ENCODE results near the gene RFX3. TPM values are rescaled to one million over a fixed set of nuclear protein-coding genes. Genes with fewer than 3 reads are reported as not detected.

The RFX3 gene
- total RNA-seq, 1 donor from 2014 or later: 61.6 TPM

DNA sequence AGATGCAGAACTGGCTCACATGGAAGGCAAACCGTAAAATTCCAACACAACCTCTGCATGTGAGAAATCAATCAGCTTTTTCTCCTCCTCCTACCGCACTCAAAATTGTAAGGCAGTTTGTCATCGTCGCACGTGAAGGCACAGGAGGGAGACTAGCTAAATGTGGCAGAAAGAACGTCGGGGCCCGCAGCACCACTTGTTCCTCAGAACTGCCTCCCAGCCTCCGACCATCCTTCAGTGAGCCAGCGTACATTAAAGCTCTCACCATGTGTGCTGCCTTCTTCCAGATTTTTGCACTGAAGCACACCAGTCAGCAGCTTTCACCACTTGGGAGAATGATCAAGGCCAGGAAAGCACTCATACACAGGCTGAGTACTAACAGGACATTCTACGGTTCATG is 105.9 kb downstream of the RFX3 start:
- TF ChIP-seq, protein P1, sequence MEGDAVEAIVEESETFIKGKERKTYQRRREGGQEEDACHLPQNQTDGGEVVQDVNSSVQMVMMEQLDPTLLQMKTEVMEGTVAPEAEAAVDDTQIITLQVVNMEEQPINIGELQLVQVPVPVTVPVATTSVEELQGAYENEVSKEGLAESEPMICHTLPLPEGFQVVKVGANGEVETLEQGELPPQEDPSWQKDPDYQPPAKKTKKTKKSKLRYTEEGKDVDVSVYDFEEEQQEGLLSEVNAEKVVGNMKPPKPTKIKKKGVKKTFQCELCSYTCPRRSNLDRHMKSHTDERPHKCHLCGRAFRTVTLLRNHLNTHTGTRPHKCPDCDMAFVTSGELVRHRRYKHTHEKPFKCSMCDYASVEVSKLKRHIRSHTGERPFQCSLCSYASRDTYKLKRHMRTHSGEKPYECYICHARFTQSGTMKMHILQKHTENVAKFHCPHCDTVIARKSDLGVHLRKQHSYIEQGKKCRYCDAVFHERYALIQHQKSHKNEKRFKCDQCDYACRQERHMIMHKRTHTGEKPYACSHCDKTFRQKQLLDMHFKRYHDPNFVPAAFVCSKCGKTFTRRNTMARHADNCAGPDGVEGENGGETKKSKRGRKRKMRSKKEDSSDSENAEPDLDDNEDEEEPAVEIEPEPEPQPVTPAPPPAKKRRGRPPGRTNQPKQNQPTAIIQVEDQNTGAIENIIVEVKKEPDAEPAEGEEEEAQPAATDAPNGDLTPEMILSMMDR (IDR thresholded peaks at IDR 0.05; ENCODE audit: partially characterized antibody, unreplicated experiment): no peak
- DNase-seq: no peak
- Mint-ChIP-seq H3K27ac (ENCODE audit: unreplicated experiment) (peak overlapping the region; percentile 53), H3K9me3 (ENCODE audit: unreplicated experiment) (no peaks in the 10 kb centered on the region), H3K36me3 (ENCODE audit: unreplicated experiment) (no peaks in the 10 kb centered on the region), H3K4me1 (ENCODE audit: low read depth, unreplicated experiment) (peaks cover 15% of the 10 kb centered on the region), H3K27me3 (ENCODE audit: unreplicated experiment) (no peaks in the 10 kb centered on the region), H3K4me3 (ENCODE audit: unreplicated experiment) (no peak overlapping the region)

DNA sequence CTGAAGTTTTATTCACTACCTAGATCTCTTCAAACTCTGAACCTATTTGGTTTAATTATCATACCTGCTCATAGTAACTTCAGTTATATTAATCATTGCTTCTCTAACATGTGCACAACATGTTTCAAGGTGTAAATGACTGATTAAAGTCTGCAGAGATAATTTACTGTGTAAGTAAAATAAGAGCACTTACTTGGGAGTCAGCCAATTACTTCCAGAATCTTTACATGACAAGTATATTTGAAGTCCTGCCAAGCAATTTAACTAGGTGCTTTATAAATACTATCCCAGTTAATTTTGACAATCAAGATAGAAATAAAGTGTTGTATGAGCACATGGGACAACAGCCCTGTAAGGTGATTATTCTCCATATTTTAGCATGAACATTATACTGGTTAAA is 109.9 kb downstream of the RFX3 start:
- Mint-ChIP-seq H3K4me3 (ENCODE audit: unreplicated experiment) (no peak overlapping the region), H3K27ac (ENCODE audit: unreplicated experiment) (no peak overlapping the region), H3K36me3 (ENCODE audit: unreplicated experiment) (no peaks in the 10 kb centered on the region), H3K4me1 (ENCODE audit: low read depth, unreplicated experiment) (peaks cover 10% of the 10 kb centered on the region), H3K27me3 (ENCODE audit: unreplicated experiment) (no peaks in the 10 kb centered on the region), H3K9me3 (ENCODE audit: unreplicated experiment) (no peaks in the 10 kb centered on the region)
- no peak for DNase-seq
- TF ChIP-seq, protein P1 (IDR thresholded peaks at IDR 0.05; ENCODE audit: partially characterized antibody, unreplicated experiment): no peak

DNA sequence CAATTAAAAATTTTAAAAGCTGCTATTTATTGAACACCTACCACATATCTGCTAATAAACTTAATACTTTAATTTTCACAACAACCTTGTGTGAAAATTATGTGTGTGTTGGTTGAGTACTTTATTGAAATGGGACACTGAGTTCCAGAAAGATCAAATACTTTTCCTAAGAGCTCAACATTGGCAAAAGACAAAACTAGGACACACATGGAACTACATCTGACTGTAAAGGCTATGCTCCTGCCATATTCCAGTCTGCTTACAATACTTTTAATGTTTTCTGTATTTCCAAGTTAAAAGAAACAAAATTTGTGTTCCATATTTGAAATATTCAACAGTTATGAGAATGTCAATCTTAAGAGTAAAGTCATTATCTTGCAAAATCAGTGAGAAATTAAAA is 111.8 kb downstream of the RFX3 start:
- TF ChIP-seq, protein P1 (IDR thresholded peaks at IDR 0.05; ENCODE audit: partially characterized antibody, unreplicated experiment): no peak
- no peaks in the 10 kb centered on the region for H3K4me1 Mint-ChIP-seq (ENCODE audit: low read depth, unreplicated experiment)
- no peak overlapping the region for H3K4me3 Mint-ChIP-seq (ENCODE audit: unreplicated experiment)
- no peaks in the 10 kb centered on the region for H3K36me3 Mint-ChIP-seq (ENCODE audit: unreplicated experiment)
- no peaks in the 10 kb centered on the region for H3K9me3 Mint-ChIP-seq (ENCODE audit: unreplicated experiment)
- H3K27ac Mint-ChIP-seq (ENCODE audit: unreplicated experiment): no peak overlapping the region
- no peaks in the 10 kb centered on the region for H3K27me3 Mint-ChIP-seq (ENCODE audit: unreplicated experiment)
- DNase-seq: no peak

DNA sequence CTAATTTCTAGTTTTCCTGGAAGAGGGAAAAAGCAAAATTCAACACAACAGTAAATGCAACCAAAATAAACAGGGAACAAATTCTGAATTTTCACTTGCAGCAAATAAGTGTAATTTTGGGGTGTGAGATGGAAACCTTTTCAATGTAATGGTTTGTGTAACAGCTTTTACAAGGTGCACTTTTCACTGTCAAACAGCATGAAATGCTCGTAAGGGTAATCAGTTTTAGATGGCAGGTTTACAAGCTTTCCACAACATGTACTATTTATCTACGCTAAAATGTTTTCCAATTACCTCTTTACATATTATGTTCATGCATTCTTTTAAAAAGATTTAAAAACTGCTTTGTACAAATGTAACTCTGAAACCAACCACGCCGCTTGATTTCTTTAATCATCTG is 115.3 kb downstream of the RFX3 start:
- TF ChIP-seq, protein P1 (IDR thresholded peaks at IDR 0.05; ENCODE audit: partially characterized antibody, unreplicated experiment): no peak
- H3K4me3 Mint-ChIP-seq (ENCODE audit: unreplicated experiment): no peak overlapping the region
- no peaks in the 10 kb centered on the region for H3K9me3 Mint-ChIP-seq (ENCODE audit: unreplicated experiment)
- H3K36me3 Mint-ChIP-seq (ENCODE audit: unreplicated experiment): no peaks in the 10 kb centered on the region
- no peak for DNase-seq
- no peaks in the 10 kb centered on the region for H3K27me3 Mint-ChIP-seq (ENCODE audit: unreplicated experiment)
- H3K27ac Mint-ChIP-seq (ENCODE audit: unreplicated experiment): no peak overlapping the region
- peaks cover 2% of the 10 kb centered on the region for H3K4me1 Mint-ChIP-seq (ENCODE audit: low read depth, unreplicated experiment)

DNA sequence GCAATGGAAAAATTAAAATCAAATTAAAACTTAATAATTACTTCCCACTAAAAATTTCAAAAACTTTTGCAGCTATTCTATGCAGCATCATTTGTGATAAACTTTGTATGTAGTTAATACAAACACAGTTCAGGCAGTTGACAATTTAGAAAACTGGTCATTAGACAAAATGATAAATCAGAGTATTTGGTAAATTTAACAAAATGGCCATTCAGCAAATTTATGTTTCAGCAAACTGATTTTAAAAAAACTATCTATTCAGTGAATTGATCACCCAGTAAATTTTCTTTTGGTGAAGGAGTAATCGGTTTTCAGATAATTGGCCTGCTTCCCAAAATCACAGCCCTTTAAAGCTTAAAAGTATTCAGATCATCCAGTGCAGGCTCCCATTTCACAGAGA is 116.3 kb downstream of the RFX3 start:
- no peaks in the 10 kb centered on the region for H3K27me3 Mint-ChIP-seq (ENCODE audit: unreplicated experiment)
- no peak for DNase-seq
- no peak overlapping the region for H3K27ac Mint-ChIP-seq (ENCODE audit: unreplicated experiment)
- TF ChIP-seq, protein P1 (IDR thresholded peaks at IDR 0.05; ENCODE audit: partially characterized antibody, unreplicated experiment): no peak
- no peaks in the 10 kb centered on the region for H3K36me3 Mint-ChIP-seq (ENCODE audit: unreplicated experiment)
- H3K4me1 Mint-ChIP-seq (ENCODE audit: low read depth, unreplicated experiment): peaks cover 6% of the 10 kb centered on the region
- no peak overlapping the region for H3K4me3 Mint-ChIP-seq (ENCODE audit: unreplicated experiment)
- no peaks in the 10 kb centered on the region for H3K9me3 Mint-ChIP-seq (ENCODE audit: unreplicated experiment)

Measured in glutamatergic neuron (in vitro differentiated cells).